ENCODE measurements around the gene HOXD4. TPM values are rescaled to one million over a fixed set of nuclear protein-coding genes. Genes with fewer than 3 reads are reported as not detected.

The HOXD4 gene
- total RNA-seq, 1 donor from 2014 or later = not detected

GRCh38 chr2:176124947-176125771 is 26.2 kb upstream of the HOXD4 start:
- Mint-ChIP-seq H3K9me3 (ENCODE audit: unreplicated experiment) (peaks cover 19% of the 10 kb centered on the region), H3K36me3 (ENCODE audit: unreplicated experiment) (no peaks in the 10 kb centered on the region), H3K4me1 (ENCODE audit: low read depth, unreplicated experiment) (peaks cover 8% of the 10 kb centered on the region), H3K27ac (ENCODE audit: unreplicated experiment) (no peak overlapping the region), H3K27me3 (ENCODE audit: unreplicated experiment) (peaks cover 46% of the 10 kb centered on the region), H3K4me3 (ENCODE audit: unreplicated experiment) (peak overlapping the region; percentile 13)
- no peak for TF ChIP-seq CTCF (IDR thresholded peaks at IDR 0.05; ENCODE audit: partially characterized antibody, unreplicated experiment)
- DNase-seq = no peak

GRCh38 chr2:176125772-176126054 is 25.6 kb upstream of the HOXD4 start:
- Mint-ChIP-seq H3K27me3 (ENCODE audit: unreplicated experiment) (peaks cover 44% of the 10 kb centered on the region), H3K9me3 (ENCODE audit: unreplicated experiment) (peaks cover 19% of the 10 kb centered on the region), H3K27ac (ENCODE audit: unreplicated experiment) (peak overlapping the region; percentile 25), H3K4me3 (ENCODE audit: unreplicated experiment) (no peak overlapping the region), H3K4me1 (ENCODE audit: low read depth, unreplicated experiment) (peaks cover 8% of the 10 kb centered on the region), H3K36me3 (ENCODE audit: unreplicated experiment) (no peaks in the 10 kb centered on the region)
- no peak for DNase-seq
- no peak for TF ChIP-seq CTCF (IDR thresholded peaks at IDR 0.05; ENCODE audit: partially characterized antibody, unreplicated experiment)

GRCh38 chr2:176126929-176127773 is 24.2 kb upstream of the HOXD4 start:
- H3K27ac Mint-ChIP-seq (ENCODE audit: unreplicated experiment) = no peak overlapping the region
- peaks cover 25% of the 10 kb centered on the region for H3K9me3 Mint-ChIP-seq (ENCODE audit: unreplicated experiment)
- DNase-seq = peak; percentile 77
- H3K4me3 Mint-ChIP-seq (ENCODE audit: unreplicated experiment) = no peak overlapping the region
- peaks cover 10% of the 10 kb centered on the region for H3K4me1 Mint-ChIP-seq (ENCODE audit: low read depth, unreplicated experiment)
- H3K27me3 Mint-ChIP-seq (ENCODE audit: unreplicated experiment) = peaks cover 52% of the 10 kb centered on the region
- peak; percentile 96 for TF ChIP-seq CTCF (IDR thresholded peaks at IDR 0.05; ENCODE audit: partially characterized antibody, unreplicated experiment)
- no peaks in the 10 kb centered on the region for H3K36me3 Mint-ChIP-seq (ENCODE audit: unreplicated experiment)

GRCh38 chr2:176127774-176128072 is 23.6 kb upstream of the HOXD4 start:
- Mint-ChIP-seq H3K4me3 (ENCODE audit: unreplicated experiment) (no peak overlapping the region), H3K36me3 (ENCODE audit: unreplicated experiment) (no peaks in the 10 kb centered on the region), H3K27me3 (ENCODE audit: unreplicated experiment) (peaks cover 55% of the 10 kb centered on the region), H3K27ac (ENCODE audit: unreplicated experiment) (no peak overlapping the region), H3K9me3 (ENCODE audit: unreplicated experiment) (peaks cover 27% of the 10 kb centered on the region), H3K4me1 (ENCODE audit: low read depth, unreplicated experiment) (peaks cover 10% of the 10 kb centered on the region)
- DNase-seq = no peak
- TF ChIP-seq CTCF (IDR thresholded peaks at IDR 0.05; ENCODE audit: partially characterized antibody, unreplicated experiment) = no peak

All from glutamatergic neuron (in vitro differentiated cells).